GM12872 (cell line): ENCODE data around the gene SORL1.

Source experiments
- TF ChIP-seq, protein P1 (sequence below): IDR thresholded peaks from 3 replicates; pipeline ENCODE4 v1.5.1; 2011; ENCODE audit warnings: low read depth, mild to moderate bottlenecking, low read length, moderate library complexity; ENCODE audit not compliant: insufficient read depth

The SORL1 gene

DNA sequence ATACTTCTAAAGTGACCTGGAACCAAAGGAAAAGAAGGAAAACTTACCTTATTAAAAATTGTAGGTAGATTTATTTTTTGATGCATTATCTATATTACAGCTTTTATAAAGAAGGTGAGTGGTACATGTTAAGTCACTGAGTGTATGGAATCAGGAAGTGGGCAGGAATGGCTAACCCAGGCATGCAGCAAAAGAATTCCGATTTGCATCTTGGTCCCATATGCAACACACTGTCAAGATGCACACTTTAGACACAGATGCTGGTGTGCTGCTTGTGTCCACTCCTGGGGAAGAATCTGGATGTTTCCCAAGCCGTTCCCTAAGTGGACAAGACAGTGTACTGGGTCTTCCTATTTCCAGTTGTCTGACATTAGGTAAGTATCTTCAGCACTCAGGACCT lies 100.5 kb downstream of the SORL1 start:
- TF ChIP-seq, protein P1, sequence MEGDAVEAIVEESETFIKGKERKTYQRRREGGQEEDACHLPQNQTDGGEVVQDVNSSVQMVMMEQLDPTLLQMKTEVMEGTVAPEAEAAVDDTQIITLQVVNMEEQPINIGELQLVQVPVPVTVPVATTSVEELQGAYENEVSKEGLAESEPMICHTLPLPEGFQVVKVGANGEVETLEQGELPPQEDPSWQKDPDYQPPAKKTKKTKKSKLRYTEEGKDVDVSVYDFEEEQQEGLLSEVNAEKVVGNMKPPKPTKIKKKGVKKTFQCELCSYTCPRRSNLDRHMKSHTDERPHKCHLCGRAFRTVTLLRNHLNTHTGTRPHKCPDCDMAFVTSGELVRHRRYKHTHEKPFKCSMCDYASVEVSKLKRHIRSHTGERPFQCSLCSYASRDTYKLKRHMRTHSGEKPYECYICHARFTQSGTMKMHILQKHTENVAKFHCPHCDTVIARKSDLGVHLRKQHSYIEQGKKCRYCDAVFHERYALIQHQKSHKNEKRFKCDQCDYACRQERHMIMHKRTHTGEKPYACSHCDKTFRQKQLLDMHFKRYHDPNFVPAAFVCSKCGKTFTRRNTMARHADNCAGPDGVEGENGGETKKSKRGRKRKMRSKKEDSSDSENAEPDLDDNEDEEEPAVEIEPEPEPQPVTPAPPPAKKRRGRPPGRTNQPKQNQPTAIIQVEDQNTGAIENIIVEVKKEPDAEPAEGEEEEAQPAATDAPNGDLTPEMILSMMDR: no peak

DNA sequence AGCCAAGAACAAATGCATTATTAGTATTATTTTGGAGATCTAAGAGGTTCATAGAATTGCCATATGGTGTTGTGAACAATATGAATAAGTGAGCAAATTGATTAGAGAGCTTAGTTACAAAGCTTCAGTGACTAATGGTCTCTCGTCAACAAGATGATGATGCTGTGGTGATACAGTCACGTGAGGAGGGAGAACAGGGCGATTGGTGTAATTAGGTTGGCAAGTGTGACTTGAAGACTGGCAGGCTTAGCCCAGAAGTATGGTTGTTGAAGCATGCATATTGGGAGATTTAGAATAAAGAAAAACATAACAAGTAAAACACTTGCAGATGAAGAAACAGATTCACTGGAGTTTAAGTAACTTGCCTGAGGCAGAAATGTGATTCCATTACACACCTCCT lies 101.3 kb downstream of the SORL1 start:
- TF ChIP-seq, protein P1: no peak

DNA sequence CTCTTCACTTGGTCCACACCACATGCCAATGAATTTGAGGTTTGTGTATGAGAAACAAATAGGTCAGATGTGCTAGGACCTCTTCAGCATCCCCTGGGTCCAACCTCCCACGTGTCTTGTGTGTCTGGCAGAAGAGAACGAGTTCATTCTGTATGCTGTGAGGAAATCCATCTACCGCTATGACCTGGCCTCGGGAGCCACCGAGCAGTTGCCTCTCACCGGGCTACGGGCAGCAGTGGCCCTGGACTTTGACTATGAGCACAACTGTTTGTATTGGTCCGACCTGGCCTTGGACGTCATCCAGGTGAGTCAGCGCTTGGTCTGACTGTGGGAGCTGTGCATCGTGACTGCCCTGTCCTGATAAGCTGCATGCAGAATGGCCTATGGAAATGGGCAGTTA lies 101.7 kb downstream of the SORL1 start:
- TF ChIP-seq, protein P1: no peak

DNA sequence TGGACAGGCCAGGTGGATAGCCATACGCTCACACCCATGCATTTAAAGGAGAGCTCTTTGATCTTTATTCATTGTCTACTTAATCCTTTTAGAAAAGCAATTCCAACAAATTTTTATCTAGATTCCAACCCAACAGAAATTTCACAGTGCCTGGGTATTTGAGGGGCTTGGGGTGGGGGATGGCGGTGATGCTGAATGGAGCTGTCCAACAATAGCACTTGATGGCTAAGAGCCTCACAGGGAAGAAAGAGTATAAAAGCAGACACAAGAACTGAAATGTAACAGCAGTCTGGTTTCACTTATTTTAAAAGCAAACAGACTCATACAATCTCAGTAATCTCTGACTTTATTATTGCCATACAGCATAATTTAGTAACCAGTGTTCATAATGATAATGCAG lies 102.4 kb downstream of the SORL1 start:
- TF ChIP-seq, protein P1: no peak

DNA sequence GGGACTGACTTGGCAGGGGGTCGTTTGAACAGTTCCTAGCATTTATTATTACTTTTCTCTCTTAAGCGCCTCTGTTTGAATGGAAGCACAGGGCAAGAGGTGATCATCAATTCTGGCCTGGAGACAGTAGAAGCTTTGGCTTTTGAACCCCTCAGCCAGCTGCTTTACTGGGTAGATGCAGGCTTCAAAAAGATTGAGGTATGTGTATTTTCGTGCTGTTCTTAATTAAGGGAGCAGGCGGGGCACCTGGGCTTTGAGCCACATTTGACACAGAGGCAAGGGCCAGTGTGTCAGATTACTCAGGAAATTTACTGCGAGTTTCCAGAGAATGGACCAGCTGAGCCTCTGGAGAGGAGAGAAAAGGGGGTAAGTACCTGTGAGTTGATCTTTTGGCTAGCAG lies 103.0 kb downstream of the SORL1 start:
- TF ChIP-seq, protein P1: no peak

DNA sequence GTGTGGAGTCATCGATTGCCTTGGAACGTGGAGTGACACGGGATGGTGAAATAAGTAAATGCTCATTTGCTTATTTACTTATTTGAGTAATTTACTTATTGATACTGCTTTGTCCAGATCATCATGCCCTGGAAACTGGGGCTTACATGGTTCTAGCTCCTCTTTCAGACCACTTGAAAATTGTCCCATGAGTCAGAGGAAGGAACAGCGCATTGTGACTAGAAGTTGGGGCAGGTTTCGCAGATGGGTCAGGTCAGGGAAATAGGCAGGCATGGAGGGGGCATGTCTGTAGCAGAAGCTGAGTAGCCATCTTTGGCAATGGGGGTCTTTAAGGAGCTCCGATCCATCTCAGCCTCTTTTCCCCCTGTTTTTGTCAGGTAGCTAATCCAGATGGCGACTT lies 104.8 kb downstream of the SORL1 start:
- TF ChIP-seq, protein P1: no peak

DNA sequence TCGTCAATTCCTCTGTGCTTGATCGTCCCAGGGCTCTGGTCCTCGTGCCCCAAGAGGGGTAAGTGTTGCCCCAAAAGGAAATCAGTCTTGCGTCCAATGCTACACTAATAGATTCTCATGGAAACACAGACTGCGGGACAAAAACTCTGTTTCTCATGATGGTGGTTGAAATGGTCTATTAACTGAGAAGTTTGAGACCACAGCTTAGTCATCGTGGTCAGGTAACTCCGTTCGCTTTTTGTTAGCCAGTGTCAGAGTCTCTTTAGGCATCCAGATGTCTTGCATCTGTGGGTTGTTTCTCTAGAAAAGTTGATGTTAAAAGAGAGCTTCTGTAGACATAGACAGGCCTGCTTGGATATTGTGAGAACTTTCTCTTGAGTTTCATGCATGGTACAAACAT lies 105.2 kb downstream of the SORL1 start:
- TF ChIP-seq, protein P1: no peak
